HepG2 (cell line): ENCODE data around the gene KHNYN. TPM values are rescaled to one million over a fixed set of nuclear protein-coding genes. Genes with fewer than 3 reads are reported as not detected.

Experiments used
- ARID5B ChIP-seq: IDR thresholded peaks from 2 replicates; pipeline ENCODE4 v1.4.0; 2020; ENCODE audit warnings: mild to moderate bottlenecking, missing genetic modification reagents
- HDAC2 ChIP-seq: sonication (generic); formaldehyde crosslinking; IDR thresholded peaks from 2 replicates; pipeline ENCODE4 v1.4.0; 2020; ENCODE audit warnings: missing genetic modification reagents
- HOXA7 ChIP-seq: sonication (generic); formaldehyde crosslinking; IDR thresholded peaks from 2 replicates; pipeline ENCODE4 v1.8.1; 2022; ENCODE audit warnings: mild to moderate bottlenecking, missing genetic modification reagents, moderate library complexity
- IKZF4 ChIP-seq: sonication (generic); formaldehyde crosslinking; IDR thresholded peaks from 2 replicates; pipeline ENCODE4 v1.5.1; 2020; ENCODE audit warnings: borderline replicate concordance, mild to moderate bottlenecking, low read depth, missing genetic modification reagents; ENCODE audit errors: not compliant biosample characterization
- KIAA2018 ChIP-seq: sonication (generic); formaldehyde crosslinking; IDR thresholded peaks from 2 replicates; pipeline ENCODE4 v1.5.0; 2020; ENCODE audit warnings: mild to moderate bottlenecking, missing genetic modification reagents, borderline replicate concordance
- PPARG ChIP-seq: conservative IDR thresholded peaks from 2 replicates; pipeline ENCODE4 v1.6.1; 2016; ENCODE audit warnings: missing biosample characterization, missing genetic modification reagents
- PTBP1 ChIP-seq: fragments of 200-400 bp; formaldehyde crosslinking; IDR thresholded peaks from 2 replicates; pipeline ENCODE4 v1.6.1; 2018; ENCODE audit warnings: low read length, low read depth; ENCODE audit not compliant: poor library complexity, severe bottlenecking
- TBL1XR1 ChIP-seq: fragments of 150-350 bp; IDR thresholded peaks from 2 replicates; pipeline ENCODE4 v1.6.1; 2014; ENCODE audit warnings: borderline replicate concordance, low read length; ENCODE audit not compliant: partially characterized antibody
- ZFP36L1 ChIP-seq: sonication (generic); formaldehyde crosslinking; IDR thresholded peaks from 2 replicates; pipeline ENCODE4 v1.8.0; 2022; ENCODE audit warnings: mild to moderate bottlenecking, missing genetic modification reagents, moderate library complexity
- ZNF101 ChIP-seq: sonication (generic); formaldehyde crosslinking; IDR thresholded peaks from 2 replicates; pipeline ENCODE4 v1.4.0; 2020; ENCODE audit warnings: mild to moderate bottlenecking, low read depth, missing genetic modification reagents, borderline replicate concordance
- ZNF292 ChIP-seq: sonication (generic); formaldehyde crosslinking; IDR thresholded peaks from 2 replicates; pipeline ENCODE4 v1.8.1; 2022; ENCODE audit warnings: mild to moderate bottlenecking, low read depth, missing genetic modification reagents, borderline replicate concordance
- ZNF660 ChIP-seq: sonication (generic); formaldehyde crosslinking; IDR thresholded peaks from 2 replicates; pipeline ENCODE4 v1.5.1; 2020; ENCODE audit warnings: mild to moderate bottlenecking, low read depth, missing genetic modification reagents, borderline replicate concordance
- ZNF672 ChIP-seq: sonication (generic); formaldehyde crosslinking; IDR thresholded peaks from 2 replicates; pipeline ENCODE4 v1.8.1; 2022; ENCODE audit warnings: missing genetic modification reagents
- ZNF747 ChIP-seq: sonication (generic); formaldehyde crosslinking; IDR thresholded peaks from 2 replicates; pipeline ENCODE4 v1.8.1; 2023; ENCODE audit warnings: missing genetic modification reagents, mild to moderate bottlenecking, borderline replicate concordance
- ZNF883 ChIP-seq: sonication (generic); formaldehyde crosslinking; IDR thresholded peaks from 2 replicates; pipeline ENCODE4 v1.5.1; 2020; ENCODE audit warnings: mild to moderate bottlenecking, missing genetic modification reagents; ENCODE audit errors: not compliant biosample characterization
- polyA plus RNA-seq, 8 experiments: library from polyadenylated mRNA; depleted of rRNA in 3 of 8; stranded (reverse) in 7 of 8; unstranded in 1 of 8; fragments of >200 nt; fragmentation: Illumina TruSeq in 4 of 8; extraction: Trizol in 4 of 8; gene quantifications; 2 replicates each; pipeline versions ENCODE4 v1.2.1 to v1.2.3, GENCODE V29; 2011 to 2016; ENCODE audit warnings: low read depth in 4 of 8, missing spikeins in 1 of 8, mixed read lengths in 1 of 8; ENCODE audit not compliant: insufficient read depth in 1 of 8
- total RNA-seq, 5 experiments: library from RNA; depleted of rRNA; stranded (reverse); fragments of >200 nt; fragmentation: Illumina TruSeq; extraction: Trizol; gene quantifications; 2 replicates each; pipeline ENCODE4 v1.2.3, GENCODE V29; 2016; ENCODE audit warnings: low read depth in 1 of 5

KHNYN gene
- total and polyA plus RNA-seq, 2 of the 13 experiments (the other 11 are each of a cell fraction or from before 2014, with no cell fraction given): 52.8 to 75.7 TPM

GRCh38 chr14:24422694-24423601, 6.8 kb upstream of the KHNYN start (continued):
- TF ChIP-seq ZNF883 (CRISPR knock-in tag) (peak; percentile 80), PTBP1 (no peak), ZNF747 (CRISPR knock-in tag) (no peak), ARID5B (CRISPR knock-in tag) (peak; percentile 43; the same call in 1 of the 2 replicates), ZNF660 (CRISPR knock-in tag) (no peak), ZNF101 (CRISPR knock-in tag) (0 out of 2 replicates have a peak, but pooled peaks have one; percentile 35), PPARG (CRISPR knock-in tag) (peak; percentile 75; the same call in 1 of the 2 replicates), TBL1XR1 (no peak), IKZF4 (CRISPR knock-in tag) (peak; percentile 20), KIAA2018 (CRISPR knock-in tag) (no peak), ZNF292 (CRISPR knock-in tag) (peak; percentile 34; the same call in 1 of the 2 replicates), ZNF672 (CRISPR knock-in tag) (no peak), HDAC2 (peak; percentile 44; the same call in 1 of the 2 replicates), ZFP36L1 (CRISPR knock-in tag) (no peak), HOXA7 (peak; percentile 96; the same call in 1 of the 2 replicates)
